Right lobe of liver (tissue), 4 donors: ENCODE measurements around the gene ENO2.

Experiments used
- POLR2A ChIP-seq: fragments of 450-650 bp; IDR thresholded peaks from one replicate; pipeline ENCODE4 v1.6.1; 2017; ENCODE audit warnings: antibody characterized with exemption, mild to moderate bottlenecking
- TF ChIP-seq, protein P1 (sequence below), 4 donors: fragments of 200-600 bp in 3 of 4; fragments of 450-650 bp in 1 of 4; IDR thresholded peaks; one replicate each; pipeline versions ENCODE4 v1.5.1 to v1.8.0; 2016 to 2022; ENCODE audit warnings: antibody characterized with exemption in 4 of 4, mild to moderate bottlenecking in 2 of 4
- donor health status: DM: no; HTN: no; CAD: no.
- donor health status: DM: no; HTN: no; CAD: no.
- donor health status: DM: no; HTN: yes; CAD: no.

DNA sequence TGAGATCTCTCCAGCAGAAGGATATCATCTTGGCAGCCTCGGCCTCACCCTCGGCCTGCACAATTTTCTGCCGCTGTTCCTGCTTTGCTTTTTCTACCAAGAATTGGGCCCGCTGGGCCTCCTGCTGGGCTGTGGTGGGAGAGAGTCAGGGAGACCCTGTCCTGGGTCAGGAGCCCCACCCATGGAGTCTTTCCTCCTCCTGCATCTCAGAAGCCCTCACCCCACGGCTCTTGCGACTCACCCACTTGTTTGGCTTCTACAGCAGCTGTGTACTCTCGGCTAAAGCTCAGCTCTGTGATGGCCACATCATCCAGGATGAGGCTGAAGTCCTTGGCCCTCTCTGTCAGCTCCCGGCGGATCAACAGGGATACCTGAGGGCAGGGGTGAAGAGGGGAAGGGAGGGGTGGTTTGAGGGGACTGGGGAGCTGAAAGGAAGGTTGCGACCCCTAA, 53.3 kb downstream of the ENO2 start:
- TF ChIP-seq, protein P1, sequence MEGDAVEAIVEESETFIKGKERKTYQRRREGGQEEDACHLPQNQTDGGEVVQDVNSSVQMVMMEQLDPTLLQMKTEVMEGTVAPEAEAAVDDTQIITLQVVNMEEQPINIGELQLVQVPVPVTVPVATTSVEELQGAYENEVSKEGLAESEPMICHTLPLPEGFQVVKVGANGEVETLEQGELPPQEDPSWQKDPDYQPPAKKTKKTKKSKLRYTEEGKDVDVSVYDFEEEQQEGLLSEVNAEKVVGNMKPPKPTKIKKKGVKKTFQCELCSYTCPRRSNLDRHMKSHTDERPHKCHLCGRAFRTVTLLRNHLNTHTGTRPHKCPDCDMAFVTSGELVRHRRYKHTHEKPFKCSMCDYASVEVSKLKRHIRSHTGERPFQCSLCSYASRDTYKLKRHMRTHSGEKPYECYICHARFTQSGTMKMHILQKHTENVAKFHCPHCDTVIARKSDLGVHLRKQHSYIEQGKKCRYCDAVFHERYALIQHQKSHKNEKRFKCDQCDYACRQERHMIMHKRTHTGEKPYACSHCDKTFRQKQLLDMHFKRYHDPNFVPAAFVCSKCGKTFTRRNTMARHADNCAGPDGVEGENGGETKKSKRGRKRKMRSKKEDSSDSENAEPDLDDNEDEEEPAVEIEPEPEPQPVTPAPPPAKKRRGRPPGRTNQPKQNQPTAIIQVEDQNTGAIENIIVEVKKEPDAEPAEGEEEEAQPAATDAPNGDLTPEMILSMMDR (IDR thresholded peaks at IDR 0.05): no peak
- no peak for TF ChIP-seq POLR2A
